ENCODE data around the gene AOAH. TPM values are rescaled to one million over a fixed set of nuclear protein-coding genes. Genes with fewer than 3 reads are reported as not detected.

Gene AOAH
- total RNA-seq, 2 experiments from 2014 or later = 13.3 to 14.4 TPM

DNA sequence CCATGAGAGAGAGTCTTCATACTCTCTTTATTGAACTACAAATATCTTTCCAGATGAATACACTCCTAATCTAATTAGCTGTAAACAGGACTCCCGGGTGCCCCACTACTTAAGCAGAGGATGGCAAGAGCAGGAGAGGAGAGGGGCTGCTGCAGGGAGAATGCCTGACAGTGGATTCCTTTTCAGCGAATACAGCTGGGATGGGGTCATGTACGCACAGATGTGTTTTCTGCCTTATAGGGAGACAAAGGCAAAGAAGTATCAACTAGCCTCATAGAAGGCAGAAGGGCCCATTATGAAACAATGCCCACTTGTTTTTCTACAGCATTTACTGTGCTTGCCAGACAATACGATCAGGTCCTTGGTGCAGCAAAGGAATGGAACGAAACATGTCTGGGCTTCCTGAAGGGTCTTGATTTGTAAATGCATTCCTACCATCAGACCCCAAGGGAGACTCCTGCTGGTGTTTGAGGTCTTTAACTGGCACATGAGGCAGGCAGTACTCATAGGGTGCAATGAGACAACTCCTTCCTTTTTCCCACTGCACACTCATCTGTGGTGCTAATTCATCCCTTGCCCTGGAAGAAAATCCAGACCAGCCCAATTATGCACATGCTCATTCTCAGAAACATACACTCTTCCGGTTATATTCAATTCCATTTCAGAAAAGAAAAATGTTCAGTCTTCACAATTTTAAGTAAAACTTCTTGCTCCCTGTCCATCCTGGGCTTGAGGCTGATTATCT lies 117.1 kb downstream of the AOAH start:
- H3K36me3 Mint-ChIP-seq (ENCODE audit: low read depth) = no peaks in the 10 kb centered on the region
- no peaks in the 10 kb centered on the region for H3K9me3 Mint-ChIP-seq
- no peaks in the 10 kb centered on the region for H3K27me3 Mint-ChIP-seq
- ChIA-PET CTCF (no interaction called here), POLR2A (interaction anchor here (0.7 kb wide), 1 partner anchor 400 kb away, joined by 3 read pairs; no protein-coding TSS in a partner anchor)
- no peak for DNase-seq
- peak overlapping the region; percentile 33 for H3K27ac Mint-ChIP-seq
- no peak overlapping the region for H3K4me3 Mint-ChIP-seq
- peaks cover 36% of the 10 kb centered on the region for H3K4me1 Mint-ChIP-seq

- ChIA-PET CTCF (interaction anchor here (1.9 to 2.4 kb wide), 2 partner anchors 28 to 44 kb away, joined by 5 read pairs; no protein-coding TSS in a partner anchor), POLR2A (interaction anchor here (0.7 kb wide), 1 partner anchor 401 kb away, joined by 3 read pairs; no protein-coding TSS in a partner anchor)
- no peaks in the 10 kb centered on the region for H3K27me3 Mint-ChIP-seq
- H3K4me3 Mint-ChIP-seq = no peak overlapping the region
- H3K4me1 Mint-ChIP-seq = peaks cover 44% of the 10 kb centered on the region
- H3K9me3 Mint-ChIP-seq = no peaks in the 10 kb centered on the region
- no peak for DNase-seq
- H3K27ac Mint-ChIP-seq = peak overlapping the region; percentile 33
- H3K36me3 Mint-ChIP-seq (ENCODE audit: low read depth) = no peaks in the 10 kb centered on the region
These were observed 117.9 kb downstream of the AOAH start for GRCh38 chr7:36606153-36606975.

DNA sequence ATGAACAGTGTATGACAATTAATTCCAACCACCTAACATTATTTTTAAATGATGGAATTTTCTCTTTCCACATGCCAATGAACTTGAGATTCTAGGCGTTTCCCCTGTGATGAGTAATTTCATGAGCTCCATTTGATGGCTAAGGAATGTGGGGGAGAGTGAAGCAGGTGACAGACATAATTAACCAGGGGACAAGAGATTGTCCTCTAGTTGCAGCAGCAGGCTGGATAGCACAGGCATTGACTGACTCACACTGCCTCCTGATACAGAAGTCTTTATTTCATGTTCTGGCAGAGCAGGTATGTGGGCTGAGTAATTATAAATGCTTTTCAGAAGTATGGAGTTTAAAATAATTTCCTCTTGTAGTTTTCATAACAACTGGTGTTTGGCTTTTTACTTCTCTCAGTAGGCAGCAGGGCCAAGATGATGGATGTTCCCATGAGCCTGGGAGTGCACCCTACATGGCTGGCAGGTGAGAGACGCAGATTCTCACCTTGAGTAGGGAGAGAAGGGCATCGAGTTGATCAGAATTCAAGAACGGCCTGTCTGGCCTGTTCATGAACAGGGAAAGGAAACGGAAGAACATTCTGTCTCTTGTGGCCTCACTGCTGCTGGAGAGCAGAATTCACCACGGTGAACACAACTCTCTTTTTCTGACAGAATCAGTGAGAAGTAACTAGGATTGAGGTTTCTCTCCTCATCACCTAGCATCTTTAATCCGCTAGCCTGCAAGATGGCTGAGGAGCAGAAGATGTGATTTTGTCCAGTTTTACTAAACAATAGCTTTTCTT lies 118.8 kb downstream of the AOAH start:
- POLR2A ChIA-PET = no interaction called here
- Mint-ChIP-seq H3K9me3 (no peaks in the 10 kb centered on the region), H3K27me3 (no peaks in the 10 kb centered on the region), H3K4me3 (no peak overlapping the region), H3K27ac (no peak overlapping the region), H3K36me3 (ENCODE audit: low read depth) (no peaks in the 10 kb centered on the region), H3K4me1 (peaks cover 51% of the 10 kb centered on the region)
- no peak for DNase-seq
- CTCF ChIA-PET = interaction anchor here (1.1 to 2.4 kb wide), 4 partner anchors 15 to 44 kb away, joined by 3 to 5 read pairs (median 5); no protein-coding TSS in a partner anchor

DNA sequence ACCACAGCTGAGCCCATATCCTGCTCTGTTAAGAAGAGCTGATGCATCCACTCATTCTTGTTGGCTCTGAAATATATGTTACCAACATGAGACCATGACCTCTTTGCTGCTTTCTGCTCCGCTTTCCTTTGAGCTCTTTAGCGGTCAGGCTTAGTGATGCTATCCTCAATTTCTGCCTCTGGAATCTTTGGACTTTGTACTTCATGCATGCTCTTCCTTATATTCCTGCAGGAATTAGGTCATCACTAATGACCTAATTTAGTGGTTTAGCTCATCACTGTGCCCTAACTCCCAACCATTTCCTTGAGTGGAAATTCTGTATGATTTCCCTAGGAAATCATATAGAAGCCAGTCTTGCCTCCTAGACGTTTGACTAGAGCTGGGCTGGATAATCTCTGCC lies 119.5 kb downstream of the AOAH start:
- CTCF ChIA-PET = interaction anchor here (1.1 to 2.4 kb wide), 5 partner anchors 14 to 45 kb away, joined by 3 to 5 read pairs (median 5); no protein-coding TSS in a partner anchor
- POLR2A ChIA-PET = interaction anchor here (0.6 kb wide), 1 partner anchor 54 kb away, joined by 3 read pairs; no protein-coding TSS in a partner anchor
- Mint-ChIP-seq H3K36me3 (ENCODE audit: low read depth) (peaks cover 3% of the 10 kb centered on the region), H3K9me3 (peaks cover 4% of the 10 kb centered on the region), H3K27ac (no peak overlapping the region), H3K27me3 (no peaks in the 10 kb centered on the region), H3K4me3 (no peak overlapping the region), H3K4me1 (peaks cover 57% of the 10 kb centered on the region)
- DNase-seq = no peak

DNA sequence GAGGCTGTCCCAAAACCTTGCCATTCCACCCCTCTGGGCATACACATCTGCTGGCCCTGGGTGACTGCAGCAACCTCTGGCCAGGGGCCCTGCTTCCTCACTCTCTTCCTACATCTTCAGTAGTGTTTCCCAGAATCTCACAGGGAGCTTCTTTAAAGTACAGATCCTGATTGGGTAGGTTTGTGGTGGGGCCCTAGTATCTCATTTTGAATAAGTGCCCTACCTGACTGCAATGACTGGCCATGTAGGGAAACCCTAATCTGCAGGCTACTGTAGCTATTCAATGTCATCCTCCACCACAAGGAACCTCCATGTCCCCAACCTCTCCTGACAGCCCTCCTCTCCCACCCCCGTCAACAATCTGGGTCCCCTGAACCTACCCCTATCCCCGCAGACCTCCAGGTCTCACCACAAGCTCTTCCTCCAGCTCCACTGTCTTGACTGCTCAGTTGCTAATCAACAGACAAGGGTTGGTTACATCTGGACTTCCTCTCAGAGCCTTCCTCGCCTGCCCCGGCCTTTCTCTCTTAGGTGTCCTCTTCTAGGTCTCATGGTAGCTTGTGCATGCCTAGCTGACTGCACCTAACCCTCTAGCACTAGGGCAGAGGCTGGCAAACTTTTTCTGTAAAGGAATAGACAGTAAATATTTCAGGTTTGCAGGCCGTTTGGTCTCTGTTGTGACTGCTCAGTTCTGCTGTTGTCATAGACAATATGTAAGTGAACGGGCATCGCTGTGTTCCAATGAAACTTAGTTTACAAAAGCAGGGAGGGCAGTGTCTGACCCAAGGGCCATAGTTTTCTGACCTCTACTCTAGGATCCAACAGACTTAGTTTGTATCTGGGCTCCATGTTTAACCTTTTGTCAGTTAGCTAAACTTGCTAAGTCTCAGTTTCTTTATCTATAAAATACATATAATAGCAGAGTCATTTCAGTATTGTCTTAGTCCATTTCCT lies 121.1 kb downstream of the AOAH start:
- ChIA-PET POLR2A (interaction anchor here (0.7 kb wide), 1 partner anchor 897 kb away, joined by 3 read pairs; no protein-coding TSS in a partner anchor), CTCF (interaction anchor here (0.8 to 1.6 kb wide), 2 partner anchors 16 to 20 kb away, joined by 3 to 4 read pairs; no protein-coding TSS in a partner anchor)
- H3K4me3 Mint-ChIP-seq = no peak overlapping the region
- peaks cover 6% of the 10 kb centered on the region for H3K9me3 Mint-ChIP-seq
- H3K27me3 Mint-ChIP-seq = no peaks in the 10 kb centered on the region
- H3K36me3 Mint-ChIP-seq (ENCODE audit: low read depth) = peaks cover 5% of the 10 kb centered on the region
- peaks cover 62% of the 10 kb centered on the region for H3K4me1 Mint-ChIP-seq
- H3K27ac Mint-ChIP-seq = peak overlapping the region; percentile 37
- DNase-seq = no peak

DNA sequence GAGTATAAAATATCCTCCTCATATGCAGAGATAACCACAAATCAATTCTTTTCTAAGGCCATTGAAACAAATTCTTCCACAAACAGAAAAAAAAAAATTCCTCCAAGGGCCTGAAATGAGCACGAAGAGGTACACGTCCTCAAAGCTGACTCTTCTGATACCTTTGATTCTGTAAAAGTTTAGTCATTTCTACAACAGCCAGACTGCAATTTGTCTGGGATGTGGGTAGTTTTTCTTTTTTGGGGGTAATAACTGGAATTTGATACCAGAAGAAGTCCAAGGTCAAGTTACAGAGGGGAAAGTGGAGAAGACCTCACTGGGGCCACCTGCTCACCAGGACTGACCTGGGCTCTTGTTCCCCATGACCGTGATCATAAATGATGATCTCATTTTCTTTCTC lies 121.8 kb downstream of the AOAH start:
- H3K4me1 Mint-ChIP-seq = peaks cover 67% of the 10 kb centered on the region
- H3K36me3 Mint-ChIP-seq (ENCODE audit: low read depth) = peaks cover 5% of the 10 kb centered on the region
- no peaks in the 10 kb centered on the region for H3K27me3 Mint-ChIP-seq
- H3K9me3 Mint-ChIP-seq = peaks cover 6% of the 10 kb centered on the region
- no peak for DNase-seq
- H3K27ac Mint-ChIP-seq = no peak overlapping the region
- H3K4me3 Mint-ChIP-seq = no peak overlapping the region
- ChIA-PET CTCF (interaction anchor here (0.6 to 0.8 kb wide), 2 partner anchors 21 to 1745 kb away, joined by 3 read pairs; no protein-coding TSS in a partner anchor), POLR2A (interaction anchor here (0.7 kb wide), 1 partner anchor 897 kb away, joined by 3 read pairs; no protein-coding TSS in a partner anchor)

DNA sequence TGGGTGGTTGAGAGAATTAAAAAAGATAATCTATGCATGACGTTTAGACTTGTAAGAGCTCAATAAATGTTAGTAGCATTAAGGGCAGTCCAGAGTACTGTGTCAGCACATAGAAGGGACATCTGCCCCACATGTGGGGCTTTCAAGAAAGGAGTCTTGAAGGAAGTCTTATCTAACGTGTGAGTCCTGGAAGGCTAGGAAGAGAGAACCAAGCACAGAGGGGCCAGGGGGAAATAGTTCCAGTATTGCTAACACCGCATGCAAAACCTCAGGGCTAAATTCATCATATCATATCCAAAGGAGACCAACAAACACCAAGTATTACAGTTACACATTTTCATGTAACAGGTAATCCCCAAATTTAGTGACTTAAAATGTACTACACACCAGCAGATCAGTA lies 122.7 kb downstream of the AOAH start:
- H3K36me3 Mint-ChIP-seq (ENCODE audit: low read depth) = peaks cover 5% of the 10 kb centered on the region
- no peak overlapping the region for H3K27ac Mint-ChIP-seq
- CTCF ChIA-PET = interaction anchor here (0.6 kb wide), 1 partner anchor 1746 kb away, joined by 3 read pairs; no protein-coding TSS in a partner anchor
- POLR2A ChIA-PET = no interaction called here
- no peak for DNase-seq
- no peaks in the 10 kb centered on the region for H3K27me3 Mint-ChIP-seq
- no peak overlapping the region for H3K4me3 Mint-ChIP-seq
- peaks cover 6% of the 10 kb centered on the region for H3K9me3 Mint-ChIP-seq
- H3K4me1 Mint-ChIP-seq = peaks cover 69% of the 10 kb centered on the region

DNA sequence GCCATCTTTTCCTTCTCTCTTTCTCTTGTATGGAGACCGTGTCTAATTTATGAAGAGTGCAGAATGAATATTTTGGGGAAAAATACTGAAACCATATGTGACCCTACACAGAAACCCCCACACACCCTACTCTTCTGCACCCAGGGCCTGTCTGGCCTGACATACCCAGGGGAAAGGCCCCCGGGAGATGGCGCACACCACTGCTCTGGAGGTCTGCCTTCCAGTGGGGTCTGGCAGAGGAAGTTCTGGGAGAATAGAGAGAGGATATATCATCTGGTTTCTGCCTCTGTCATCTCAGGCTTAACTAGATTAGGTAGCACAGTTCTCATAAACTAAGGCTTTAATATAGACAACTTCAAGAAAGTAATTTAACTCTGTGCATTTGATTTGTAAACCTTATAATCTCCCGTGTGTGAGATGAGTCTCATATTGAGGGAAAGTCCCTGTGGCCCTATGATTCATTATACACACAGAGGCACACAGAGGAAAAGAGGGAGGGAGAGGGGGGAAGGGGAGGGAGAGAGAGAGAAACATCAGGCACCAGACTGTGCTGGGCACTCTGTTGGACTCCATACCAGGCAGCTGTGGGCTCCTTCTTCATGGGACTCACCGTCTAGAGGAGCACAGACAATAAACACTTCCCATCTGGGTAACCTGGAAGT lies 123.3 kb downstream of the AOAH start:
- peaks cover 64% of the 10 kb centered on the region for H3K4me1 Mint-ChIP-seq
- H3K4me3 Mint-ChIP-seq = no peak overlapping the region
- H3K9me3 Mint-ChIP-seq = peaks cover 6% of the 10 kb centered on the region
- H3K36me3 Mint-ChIP-seq (ENCODE audit: low read depth) = peaks cover 5% of the 10 kb centered on the region
- no peak overlapping the region for H3K27ac Mint-ChIP-seq
- DNase-seq = no peak
- no peaks in the 10 kb centered on the region for H3K27me3 Mint-ChIP-seq
- ChIA-PET POLR2A (no interaction called here), CTCF (no interaction called here)

- CTCF ChIA-PET = no interaction called here
- Mint-ChIP-seq H3K27me3 (no peaks in the 10 kb centered on the region), H3K4me3 (no peak overlapping the region), H3K9me3 (peaks cover 6% of the 10 kb centered on the region), H3K4me1 (peaks cover 57% of the 10 kb centered on the region), H3K36me3 (ENCODE audit: low read depth) (peaks cover 5% of the 10 kb centered on the region), H3K27ac (peak overlapping the region; percentile 65)
- POLR2A ChIA-PET = no interaction called here
- DNase-seq = no peak
These were observed 124.0 kb downstream of the AOAH start for GRCh38 chr7:36600314-36600682.

- H3K27ac Mint-ChIP-seq = peak overlapping the region; percentile 65
These were observed 124.5 kb downstream of the AOAH start for GRCh38 chr7:36599645-36600313.

More at GRCh38 chr7:36599645-36600313, 124.5 kb downstream of the AOAH start:
- ChIA-PET POLR2A (no interaction called here), CTCF (no interaction called here)
- Mint-ChIP-seq H3K36me3 (ENCODE audit: low read depth) (peaks cover 5% of the 10 kb centered on the region), H3K9me3 (peaks cover 6% of the 10 kb centered on the region), H3K4me3 (no peak overlapping the region), H3K4me1 (peaks cover 54% of the 10 kb centered on the region), H3K27me3 (no peaks in the 10 kb centered on the region)
- no peak for DNase-seq

Measured in activated CD4-positive, alpha-beta T cell treated with anti-CD3 and anti-CD28 coated beads, Interleukin-2, amount 10 ng/mL, durations not matched to agents 7 days and 5 days (primary cell).